ENCODE results near the gene LZIC. TPM values are rescaled to one million over a fixed set of nuclear protein-coding genes. Genes with fewer than 3 reads are reported as not detected.

LZIC gene
- total and polyA plus RNA-seq, 2 of the 8 experiments (the other 6 are each of a cell fraction or from before 2014, with no cell fraction given) = 4.8 to 20.3 TPM

DNA sequence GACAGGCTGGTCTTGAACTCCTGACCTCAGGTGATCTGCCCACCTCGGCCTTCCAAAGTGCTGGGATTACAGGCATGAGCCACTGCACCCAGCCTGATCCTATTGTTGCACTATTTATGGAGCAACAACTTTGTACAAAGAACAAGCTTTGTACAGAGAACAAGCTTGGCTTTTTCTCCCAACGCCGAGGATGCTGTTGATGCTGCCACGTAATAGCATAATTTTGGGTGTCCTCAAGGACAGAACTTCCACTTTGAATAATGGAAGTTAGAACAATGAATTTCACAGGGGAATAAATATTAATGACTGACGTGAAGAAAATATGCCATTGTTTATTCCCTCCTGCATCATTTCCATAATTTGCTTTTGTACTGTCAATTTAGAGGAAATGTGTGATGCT, 41.1 kb upstream of the LZIC start:
- Histone ChIP-seq H3K18ac (ENCODE audit: extremely low read depth, low read length) (no peak overlapping the region), H3K56ac (replicated peaks; ENCODE audit: insufficient read length, low read depth, low read length) (no peak overlapping the region), H3K23me2 (ENCODE audit: low read depth, low read length) (no peaks in the 10 kb centered on the region), H2BK15ac (ENCODE audit: low read length) (no peak overlapping the region), H2AFZ (ENCODE audit: low read length) (no peak overlapping the region), H3K4me3 (ENCODE audit: extremely low read depth in 1 of 4, insufficient read depth in 2 of 4, low read depth in 3 of 4, low read length in 4 of 4) (no peak overlapping the region), H3K79me1 (ENCODE audit: low read depth, low read length) (no peaks in the 10 kb centered on the region), H3K4me1 (replicated peaks in 1 of 4; ENCODE audit: control insufficient read depth in 3 of 4, insufficient read depth in 4 of 4, low read length in 3 of 4) (no peaks in the 10 kb centered on the region), H4K5ac (ENCODE audit: insufficient read length, low read depth, low read length) (no peak overlapping the region), H3K23ac (ENCODE audit: insufficient read length) (no peak overlapping the region), H2BK12ac (ENCODE audit: low read depth, low read length) (no peak overlapping the region), H3K14ac (ENCODE audit: insufficient read length) (no peak overlapping the region), H4K8ac (ENCODE audit: extremely low read depth, insufficient read depth, low read length) (no peak overlapping the region), H3K36me3 (ENCODE audit: control insufficient read depth in 2 of 4, insufficient read depth in 4 of 4, low read length in 3 of 4) (no peaks in the 10 kb centered on the region), H3K4ac (replicated peaks; ENCODE audit: insufficient read length, low read depth, low read length) (no peak overlapping the region), H3K9me3 (ENCODE audit: insufficient read depth in 2 of 2, low read depth in 1 of 2, low read length in 1 of 2) (no peaks in the 10 kb centered on the region), H3K79me2 (ENCODE audit: control insufficient read depth in 1 of 2, insufficient read depth in 2 of 2, low read length in 2 of 2) (no peaks in the 10 kb centered on the region), H4K20me1 (replicated peaks in 1 of 2; ENCODE audit: control insufficient read depth in 1 of 2, insufficient read depth in 2 of 2, low read length in 2 of 2) (no peaks in the 10 kb centered on the region), H2BK20ac (ENCODE audit: low read length) (no peak overlapping the region), H4K91ac (replicated peaks; ENCODE audit: insufficient read length, low read length) (no peak overlapping the region), H3K4me2 (ENCODE audit: insufficient read depth in 1 of 2, low read depth in 2 of 2, low read length in 2 of 2) (no peak overlapping the region), H3K27ac (ENCODE audit: low read depth, low read length) (no peak overlapping the region), H2AK5ac (ENCODE audit: low read depth, low read length) (no peak overlapping the region), H3K27me3 (replicated peaks in 1 of 4; ENCODE audit: control insufficient read depth in 3 of 4, extremely low read depth in 1 of 4, insufficient read depth in 3 of 4, low read length in 3 of 4) (no peaks in the 10 kb centered on the region), H3K9ac (replicated peaks in 1 of 4; ENCODE audit: extremely low read depth in 1 of 4, low read depth in 3 of 4, low read length in 3 of 4) (no peak overlapping the region), H2BK120ac (replicated peaks; ENCODE audit: low read depth, low read length) (no peak overlapping the region), H2BK5ac (ENCODE audit: low read depth, low read length) (no peak overlapping the region)
- FAIRE-seq (no peak), DNase-seq (ENCODE audit: low read depth in 1 of 2, low spot score in 2 of 2) (no peak)
- POLR2A ChIA-PET (ENCODE audit: partially characterized antibody) = no interaction called here
- WGBS, 2 experiments (ENCODE audit: extremely low coverage in 1 of 2, insufficient coverage in 1 of 2, insufficient read length in 1 of 2, insufficient replicate concordance in 2 of 2, low coverage in 1 of 2, low lambda C conversion rate in 2 of 2, missing lambda C conversion rate in 1 of 2) = 93% methylated on average over 5 of the region's 5 CpGs; no CpG with 5 or more reads in 1 of the 2 experiments
- CTCF ChIA-PET (ENCODE audit: partially characterized antibody) = interaction anchor here (1.0 to 3.1 kb wide), 2 partner anchors 9 to 29 kb away, joined by 3 to 9 read pairs; no protein-coding TSS in a partner anchor
- no peak for TF ChIP-seq TEAD4 (IDR thresholded peaks at IDR 0.05; ENCODE audit: low read depth, low read length)
- TF ChIP-seq FOSL1 (IDR thresholded peaks at IDR 0.05; ENCODE audit: insufficient read depth, low read depth, low read length) = no peak
- no peak for TF ChIP-seq CHD2 (IDR thresholded peaks at IDR 0.05; ENCODE audit: low read length)
- no peak for TF ChIP-seq PHF8 (conservative IDR thresholded peaks at IDR 0.05; ENCODE audit: low read depth, low read length)
- TF ChIP-seq POLR2A (IDR thresholded peaks at IDR 0.05; ENCODE audit: control extremely low read depth in 1 of 2, low read depth in 2 of 2, low read length in 2 of 2) = no peak
- TF ChIP-seq SIRT6 (IDR thresholded peaks at IDR 0.05; ENCODE audit: low read length) = no peak
- TF ChIP-seq SAP30 (IDR thresholded peaks at IDR 0.05; ENCODE audit: insufficient read depth, insufficient replicate concordance, low read length) = no peak
- no peak for TF ChIP-seq SP4 (IDR thresholded peaks at IDR 0.05; ENCODE audit: low read length)
- no peak for TF ChIP-seq RAD21 (IDR thresholded peaks at IDR 0.05 in 1 of 2, conservative IDR thresholded peaks at IDR 0.05 in 1 of 2; ENCODE audit: low read depth in 2 of 2, low read length in 2 of 2)
- TF ChIP-seq TBP (IDR thresholded peaks at IDR 0.05; ENCODE audit: low read depth, low read length) = no peak
- no peak for TF ChIP-seq CTBP2 (IDR thresholded peaks at IDR 0.05; ENCODE audit: borderline replicate concordance, insufficient read depth, insufficient read length, low read length)
- no peak for TF ChIP-seq EGR1 (IDR thresholded peaks at IDR 0.05; ENCODE audit: borderline replicate concordance, low read depth, low read length)
- no peak for TF ChIP-seq RXRA (IDR thresholded peaks at IDR 0.05; ENCODE audit: insufficient read depth, low read depth, low read length)
- no peak for TF ChIP-seq SIX5 (IDR thresholded peaks at IDR 0.05; ENCODE audit: low read depth, low read length)
- no peak for TF ChIP-seq HDAC2 (IDR thresholded peaks at IDR 0.05; ENCODE audit: borderline replicate concordance in 1 of 2, low read depth in 2 of 2, low read length in 2 of 2)
